ENCODE data around the gene RERG.
"Not testable (repeated sequence)": the region's sequence is repeated elsewhere in the genome, so short reads cannot be mapped to it uniquely, and the experiment has no call there.

The RERG gene

DNA sequence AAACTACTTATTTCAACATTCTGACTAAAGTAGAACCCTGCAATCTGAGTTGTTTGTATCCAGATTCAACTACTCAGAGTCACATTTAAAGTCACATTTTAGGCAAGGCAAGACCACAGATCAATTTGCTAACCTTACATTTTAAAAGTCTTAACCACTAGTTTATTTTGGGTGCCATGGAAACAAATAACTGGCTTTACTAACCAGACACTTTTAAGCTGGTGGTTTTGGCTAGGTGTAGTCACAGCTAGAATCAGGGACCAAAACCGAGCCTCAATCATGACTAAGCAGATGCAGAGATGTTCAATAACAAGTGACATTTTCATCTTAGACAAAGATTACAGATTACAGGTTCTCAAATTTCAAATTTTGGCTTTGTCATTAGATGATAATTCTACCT, 133.1 kb downstream of the RERG start:
- TF ChIP-seq CTCF (IDR thresholded peaks at IDR 0.05; ENCODE audit: low read depth, low read length): no peak

GRCh38 chr12:15077751-15078150, 143.5 kb downstream of the RERG start:
- DNase-seq (ENCODE audit: extremely low read depth, low read depth): not testable (repeated sequence)

More for the DNA sequence above, 133.1 kb downstream of the RERG start:
- no peak for DNase-seq (ENCODE audit: extremely low read depth, low read depth)

DNA sequence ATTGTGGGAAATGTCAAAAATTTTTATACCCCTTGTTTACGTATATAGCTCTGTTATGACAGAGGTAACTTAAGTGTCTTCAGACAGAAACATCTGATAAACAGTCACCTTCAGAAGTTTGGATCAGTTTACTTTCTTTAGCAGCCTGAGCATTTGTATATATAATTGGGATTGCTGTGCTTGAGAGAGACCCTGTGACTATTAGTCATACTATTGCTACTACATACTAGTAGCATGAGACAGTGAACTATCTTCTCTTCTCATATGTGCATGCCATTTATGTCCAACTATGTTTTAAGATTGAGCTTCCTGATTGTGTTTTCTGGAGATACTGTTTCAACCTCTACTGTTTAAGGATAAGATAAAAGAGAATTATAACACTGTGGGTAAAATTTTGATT, 146.9 kb downstream of the RERG start:
- no peak for TF ChIP-seq CTCF (IDR thresholded peaks at IDR 0.05; ENCODE audit: low read depth, low read length)
- DNase-seq (ENCODE audit: extremely low read depth, low read depth): no peak

GRCh38 chr12:15059123-15059522, 162.1 kb downstream of the RERG start:
- no peak for DNase-seq (ENCODE audit: extremely low read depth, low read depth)
- TF ChIP-seq CTCF (IDR thresholded peaks at IDR 0.05; ENCODE audit: low read depth, low read length): no peak
